HCT116 (cell line): ENCODE measurements around the gene MACC1. TPM values are rescaled to one million over a fixed set of nuclear protein-coding genes. Genes with fewer than 3 reads are reported as not detected.

Experiments
- ATAC-seq: fragments of 200-7000 bp; cut with Tn5 transposase; 2 replicates; pipeline ENCODE4 v1.9.1; 2020; ENCODE audit warnings: mild to moderate bottlenecking, moderate library complexity
- BruUV-seq: library from RNA; stranded (reverse); fragments of 400-500 nt; replicated peaks from 2 replicates; lab custom pipeline; 2021; lab: Mats Ljungman, UMichigan
- CTCF ChIA-PET: fragments of 300-600 bp; sonication (Branson Sonifier 250); formaldehyde crosslinking; loops from one replicate; lab custom pipeline; 2021; ENCODE audit warnings: antibody characterized with exemption; lab: Charles Lee
- POLR2A ChIA-PET: fragments of 300-600, 350-600 bp; sonication (Branson Sonifier 250); formaldehyde crosslinking; loops from one replicate; lab custom pipeline; 2021; ENCODE audit warnings: antibody characterized with exemption; lab: Charles Lee
- RAD21 ChIA-PET, 2 experiments: fragments of 300-600 bp; sonication (Branson Sonifier 250); formaldehyde crosslinking; loops; one replicate each; lab custom pipeline; 2023; ENCODE audit warnings: low total read pairs in 2 of 2; ENCODE audit not compliant: uncharacterized antibody in 2 of 2, unreplicated experiment in 2 of 2, low non-redundant PET in 1 of 2; lab: Charles Lee
- DNase-seq: peaks from one replicate; pipeline ENCODE4 v3.0.0-alpha.2; 2010; ENCODE audit warnings: low read depth, low spot score
- H2AFZ ChIP-seq: fragments of 200-600 bp; shearing (Covaris generic), sonication (generic); 2 replicates; pipeline ENCODE4 v1.6.1; 2017; ENCODE audit warnings: low read depth, mixed run types, mixed read lengths, antibody characterized with exemption, low read length; ENCODE audit not compliant: poor library complexity, severe bottlenecking
- H3K27ac ChIP-seq: 2 replicates; pipeline ENCODE4 v1.5.1; 2012; ENCODE audit warnings: low read depth, low read length
- H3K27me3 ChIP-seq: fragments of 200-600 bp; sonication (generic); 2 replicates; pipeline ENCODE4 v1.6.1; 2016; ENCODE audit warnings: mixed run types, low read length, mixed read lengths; ENCODE audit not compliant: insufficient read depth
- H3K36me3 ChIP-seq, 2 experiments: fragments of 200-500 bp in 1 of 2; fragments of 200-600 bp in 1 of 2; sonication (Bioruptor generic) in 1 of 2; sonication (generic) in 1 of 2; 2 replicates each; pipeline versions ENCODE4 v1.5.1 to v1.6.1; 2014 to 2016; ENCODE audit warnings: low read length in 2 of 2, inconsistent platforms in 1 of 2, mixed read lengths in 1 of 2, mixed run types in 1 of 2; ENCODE audit not compliant: insufficient read depth in 2 of 2, control insufficient read depth in 1 of 2
- H3K4me1 ChIP-seq, 2 experiments: fragments of 200-600 bp in 1 of 2; sonication (generic) in 1 of 2; 2 replicates each; pipeline versions ENCODE4 v1.5.1 to v1.6.1; 2012 to 2017; ENCODE audit warnings: low read length in 2 of 2, inconsistent platforms in 1 of 2, mild to moderate bottlenecking in 1 of 2, mixed read lengths in 1 of 2, mixed run types in 1 of 2, moderate library complexity in 1 of 2; ENCODE audit not compliant: insufficient read depth in 2 of 2, control insufficient read depth in 1 of 2
- H3K4me2 ChIP-seq: fragments of 200-600 bp; sonication (generic); 2 replicates; pipeline ENCODE4 v1.6.1; 2017; ENCODE audit warnings: mixed run types, low read length, mixed read lengths
- H3K4me3 ChIP-seq, 2 experiments: fragments of 200-600 bp in 1 of 2; sonication (generic) in 1 of 2; replicated peaks in 1 of 2; 2 replicates each; pipeline ENCODE4 v1.5.1; 2011 to 2016; ENCODE audit warnings: low read length in 2 of 2, control low read depth in 1 of 2, low read depth in 1 of 2, mild to moderate bottlenecking in 1 of 2, mixed read lengths in 1 of 2, mixed run types in 1 of 2
- H3K79me2 ChIP-seq: fragments of 200-600 bp; sonication (generic); 2 replicates; pipeline ENCODE4 v1.6.1; 2017; ENCODE audit warnings: mild to moderate bottlenecking, mixed run types, low read length, moderate library complexity, mixed read lengths; ENCODE audit not compliant: insufficient read depth
- H3K9ac ChIP-seq: fragments of 200-600 bp; sonication (generic); 2 replicates; pipeline ENCODE4 v1.6.1; 2016; ENCODE audit warnings: low read length, mixed read lengths
- H3K9me2 ChIP-seq: fragments of 200-600 bp; sonication (generic), shearing (Covaris generic); 2 replicates; pipeline ENCODE4 v1.6.1; 2017; ENCODE audit warnings: mixed run types, mild to moderate bottlenecking, moderate library complexity; ENCODE audit not compliant: insufficient read depth
- H3K9me3 ChIP-seq, 2 experiments: fragments of 200-500 bp in 1 of 2; fragments of 200-600 bp in 1 of 2; sonication (Bioruptor generic) in 1 of 2; sonication (generic) in 1 of 2; 2 replicates each; pipeline ENCODE4 v1.6.1; 2014 to 2017; ENCODE audit warnings: low read length in 2 of 2, mixed read lengths in 2 of 2, inconsistent platforms in 1 of 2, low read depth in 1 of 2, mild to moderate bottlenecking in 1 of 2, mixed run types in 1 of 2, moderate library complexity in 1 of 2; ENCODE audit not compliant: control insufficient read depth in 1 of 2, insufficient read depth in 1 of 2
- H4K20me1 ChIP-seq: fragments of 200-600 bp; sonication (generic), shearing (Covaris generic); 2 replicates; pipeline ENCODE4 v1.6.1; 2017; ENCODE audit warnings: mixed run types, mild to moderate bottlenecking, moderate library complexity; ENCODE audit not compliant: insufficient read depth
- ATF3 ChIP-seq: IDR thresholded peaks from 2 replicates; pipeline ENCODE4 v1.6.1; 2012
- CEBPB ChIP-seq: IDR thresholded peaks from 2 replicates; pipeline ENCODE4 v1.6.1; 2012; ENCODE audit warnings: low read depth
- EGR1 ChIP-seq: IDR thresholded peaks from 2 replicates; pipeline ENCODE4 v1.6.1; 2012; ENCODE audit warnings: low read depth
- ELF1 ChIP-seq: IDR thresholded peaks from 2 replicates; pipeline ENCODE4 v1.6.1; 2012; ENCODE audit warnings: low read depth, borderline replicate concordance
- EZH2 ChIP-seq: fragments of 200-600 bp; sonication (generic); IDR thresholded peaks from 2 replicates; pipeline ENCODE4 v1.6.1; 2017; ENCODE audit warnings: antibody characterized with exemption, mixed run types
- EZH2phosphoT487 ChIP-seq: fragments of 200-600 bp; IDR thresholded peaks from 2 replicates; pipeline ENCODE4 v1.6.1; 2018; ENCODE audit warnings: antibody characterized with exemption, borderline replicate concordance
- FOSL1 ChIP-seq: IDR thresholded peaks from 2 replicates; pipeline ENCODE4 v1.6.1; 2012; ENCODE audit warnings: low read depth
- MAX ChIP-seq: IDR thresholded peaks from 2 replicates; pipeline ENCODE4 v1.6.1; 2012
- POLR2AphosphoS5 ChIP-seq: IDR thresholded peaks from 2 replicates; pipeline ENCODE4 v1.6.1; 2011; ENCODE audit warnings: mild to moderate bottlenecking, low read depth, low read length, moderate library complexity
- RAD21 ChIP-seq: IDR thresholded peaks from 2 replicates; pipeline ENCODE4 v1.6.1; 2012; ENCODE audit warnings: low read depth, mild to moderate bottlenecking
- REST ChIP-seq: IDR thresholded peaks from 2 replicates; pipeline ENCODE4 v1.6.1; 2012; ENCODE audit warnings: low read depth
- SRF ChIP-seq: IDR thresholded peaks from 2 replicates; pipeline ENCODE4 v1.6.1; 2012; ENCODE audit warnings: low read depth
- TCF7L2 ChIP-seq: IDR thresholded peaks from 2 replicates; pipeline ENCODE4 v1.7.0; 2011; ENCODE audit warnings: borderline replicate concordance, inconsistent platforms; ENCODE audit not compliant: insufficient read depth, insufficient read length; ENCODE audit errors: extremely low read depth
- YY1 ChIP-seq: IDR thresholded peaks from 2 replicates; pipeline ENCODE4 v1.6.1; 2011; ENCODE audit warnings: low read length, low read depth, moderate library complexity, mild to moderate bottlenecking; ENCODE audit not compliant: insufficient replicate concordance; ENCODE audit errors: extremely low read depth
- ZFX ChIP-seq: fragments of 450-650 bp; IDR thresholded peaks from 2 replicates; pipeline ENCODE4 v1.6.1; 2017
- ZNF274 ChIP-seq: fragments of 200-500 bp; sonication (Bioruptor generic); IDR thresholded peaks from 2 replicates; pipeline ENCODE4 v1.6.1; 2014; ENCODE audit warnings: mild to moderate bottlenecking, low read depth, low read length, inconsistent platforms
- intact Hi-C: fragments of 100-400 bp; cut with micrococcal nuclease; formaldehyde crosslinking; loops from 2 replicates; pipeline ENCODE4 v1.10.0; 2022
- total RNA-seq: library from RNA; stranded (reverse); gene quantifications from one replicate; pipeline ENCODE4 v1.2.1, GENCODE V29; 2021; ENCODE audit not compliant: unreplicated experiment
- TF ChIP-seq, protein P1 (sequence below), 3 experiments: fragments of 200-600 bp in 1 of 3; sonication (generic) in 1 of 3; IDR thresholded peaks in 2 of 3; conservative IDR thresholded peaks in 1 of 3; 2 replicates each; pipeline ENCODE4 v1.5.1; 2012 to 2017; ENCODE audit warnings: low read depth in 2 of 3, low read length in 2 of 3, antibody characterized with exemption in 1 of 3, borderline replicate concordance in 1 of 3, control low read depth in 1 of 3, mild to moderate bottlenecking in 1 of 3, mixed read lengths in 1 of 3, mixed run types in 1 of 3, moderate library complexity in 1 of 3; ENCODE audit not compliant: insufficient read depth in 1 of 3
- TF ChIP-seq, protein P2 (sequence below): IDR thresholded peaks from 2 replicates; pipeline ENCODE4 v1.6.1; 2011; ENCODE audit warnings: mild to moderate bottlenecking, low read length, moderate library complexity; ENCODE audit not compliant: insufficient replicate concordance; ENCODE audit errors: extremely low read depth

MACC1 gene
- total RNA-seq, 1 experiment from 2014 or later = 9.8 TPM

GRCh38 chr7:20132585-20132984 lies 84.6 kb downstream of the MACC1 start:
- ATAC-seq (no peak), DNase-seq (no peak)
- H3K4me2 ChIP-seq = no peak overlapping the region
- no peaks in the 10 kb centered on the region for H3K9me2 ChIP-seq
- no peaks in the 10 kb centered on the region for H3K9me3 ChIP-seq
- no peaks in the 10 kb centered on the region for H4K20me1 ChIP-seq
- ChIA-PET RAD21 (no interaction called here), POLR2A (no interaction called here), CTCF (no interaction called here)
- intact Hi-C loops = no loop called here
- H3K4me1 ChIP-seq = no peaks in the 10 kb centered on the region
- no peak overlapping the region for H3K4me3 ChIP-seq
- no peak overlapping the region for H3K27ac ChIP-seq
- BruUV-seq = no TSS peak
- H3K27me3 ChIP-seq = no peaks in the 10 kb centered on the region
- no peak overlapping the region for H2AFZ ChIP-seq
- TF ChIP-seq CEBPB (no peak), MAX (no peak), FOSL1 (no peak), EGR1 (no peak), EZH2phosphoT487 (no peak), SRF (no peak), ZFX (no peak), RAD21 (no peak), ELF1 (no peak), ATF3 (no peak), TCF7L2 (no peak), YY1 (no peak), EZH2 (no peak), POLR2AphosphoS5 (no peak), REST (no peak), ZNF274 (no peak)
- TF ChIP-seq, protein P1, sequence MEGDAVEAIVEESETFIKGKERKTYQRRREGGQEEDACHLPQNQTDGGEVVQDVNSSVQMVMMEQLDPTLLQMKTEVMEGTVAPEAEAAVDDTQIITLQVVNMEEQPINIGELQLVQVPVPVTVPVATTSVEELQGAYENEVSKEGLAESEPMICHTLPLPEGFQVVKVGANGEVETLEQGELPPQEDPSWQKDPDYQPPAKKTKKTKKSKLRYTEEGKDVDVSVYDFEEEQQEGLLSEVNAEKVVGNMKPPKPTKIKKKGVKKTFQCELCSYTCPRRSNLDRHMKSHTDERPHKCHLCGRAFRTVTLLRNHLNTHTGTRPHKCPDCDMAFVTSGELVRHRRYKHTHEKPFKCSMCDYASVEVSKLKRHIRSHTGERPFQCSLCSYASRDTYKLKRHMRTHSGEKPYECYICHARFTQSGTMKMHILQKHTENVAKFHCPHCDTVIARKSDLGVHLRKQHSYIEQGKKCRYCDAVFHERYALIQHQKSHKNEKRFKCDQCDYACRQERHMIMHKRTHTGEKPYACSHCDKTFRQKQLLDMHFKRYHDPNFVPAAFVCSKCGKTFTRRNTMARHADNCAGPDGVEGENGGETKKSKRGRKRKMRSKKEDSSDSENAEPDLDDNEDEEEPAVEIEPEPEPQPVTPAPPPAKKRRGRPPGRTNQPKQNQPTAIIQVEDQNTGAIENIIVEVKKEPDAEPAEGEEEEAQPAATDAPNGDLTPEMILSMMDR (IDR thresholded peaks at IDR 0.05 in 2 of 3, conservative IDR thresholded peaks at IDR 0.05 in 1 of 3; ENCODE audit: borderline replicate concordance in 1 of 3, insufficient read depth in 1 of 3, low read depth in 2 of 3, low read length in 2 of 3) = no peak
- TF ChIP-seq, protein P2, sequence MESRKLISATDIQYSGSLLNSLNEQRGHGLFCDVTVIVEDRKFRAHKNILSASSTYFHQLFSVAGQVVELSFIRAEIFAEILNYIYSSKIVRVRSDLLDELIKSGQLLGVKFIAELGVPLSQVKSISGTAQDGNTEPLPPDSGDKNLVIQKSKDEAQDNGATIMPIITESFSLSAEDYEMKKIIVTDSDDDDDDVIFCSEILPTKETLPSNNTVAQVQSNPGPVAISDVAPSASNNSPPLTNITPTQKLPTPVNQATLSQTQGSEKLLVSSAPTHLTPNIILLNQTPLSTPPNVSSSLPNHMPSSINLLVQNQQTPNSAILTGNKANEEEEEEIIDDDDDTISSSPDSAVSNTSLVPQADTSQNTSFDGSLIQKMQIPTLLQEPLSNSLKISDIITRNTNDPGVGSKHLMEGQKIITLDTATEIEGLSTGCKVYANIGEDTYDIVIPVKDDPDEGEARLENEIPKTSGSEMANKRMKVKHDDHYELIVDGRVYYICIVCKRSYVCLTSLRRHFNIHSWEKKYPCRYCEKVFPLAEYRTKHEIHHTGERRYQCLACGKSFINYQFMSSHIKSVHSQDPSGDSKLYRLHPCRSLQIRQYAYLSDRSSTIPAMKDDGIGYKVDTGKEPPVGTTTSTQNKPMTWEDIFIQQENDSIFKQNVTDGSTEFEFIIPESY = no peak
- no peaks in the 10 kb centered on the region for H3K36me3 ChIP-seq
- H3K9ac ChIP-seq = no peak overlapping the region
- no peaks in the 10 kb centered on the region for H3K79me2 ChIP-seq
